GM21360 (cell line): Measurements from ENCODE around the gene RHOT1.
"Not testable (repeated sequence)": the region's sequence is repeated elsewhere in the genome, so short reads cannot be mapped to it uniquely, and the experiment has no call there.

Experiments
- ATAC-seq: cut with Tn5 transposase; IDR thresholded peaks from one replicate; pipeline ENCODE4 v1.9.1; 2021; ENCODE audit warnings: mild to moderate bottlenecking, moderate library complexity; ENCODE audit not compliant: unreplicated experiment

The RHOT1 gene

GRCh38 chr17:32158870-32159585, 16.7 kb downstream of the RHOT1 start:
- ATAC-seq = no peak

GRCh38 chr17:32159586-32160438, 17.5 kb downstream of the RHOT1 start:
- no peak for ATAC-seq

- ATAC-seq = no peak
Measured at GRCh38 chr17:32160526-32160925, 18.2 kb downstream of the RHOT1 start.

GRCh38 chr17:32161029-32161428, 18.7 kb downstream of the RHOT1 start:
- no peak for ATAC-seq

- no peak for ATAC-seq
Measured at GRCh38 chr17:32161506-32162365, 19.4 kb downstream of the RHOT1 start.

GRCh38 chr17:32174889-32175288, 32.6 kb downstream of the RHOT1 start:
- ATAC-seq = no peak

- not testable (repeated sequence) for ATAC-seq
Measured at GRCh38 chr17:32178679-32179078, 36.4 kb downstream of the RHOT1 start.

- not testable (repeated sequence) for ATAC-seq
Measured at GRCh38 chr17:32179103-32179502, 36.8 kb downstream of the RHOT1 start.

GRCh38 chr17:32179526-32179925, 37.2 kb downstream of the RHOT1 start:
- not testable (repeated sequence) for ATAC-seq

GRCh38 chr17:32180262-32180661, 38.0 kb downstream of the RHOT1 start:
- ATAC-seq = not testable (repeated sequence)

- no peak for ATAC-seq
Measured at GRCh38 chr17:32185875-32186274, 43.6 kb downstream of the RHOT1 start.

GRCh38 chr17:32187271-32187670, 45.0 kb downstream of the RHOT1 start:
- no peak for ATAC-seq

GRCh38 chr17:32189343-32189742, 47.0 kb downstream of the RHOT1 start:
- ATAC-seq = no peak

GRCh38 chr17:32191306-32191705, 49.0 kb downstream of the RHOT1 start:
- ATAC-seq = no peak

- no peak for ATAC-seq
Measured at GRCh38 chr17:32192379-32192778, 50.1 kb downstream of the RHOT1 start.

- no peak for ATAC-seq
Measured at GRCh38 chr17:32197987-32198386, 55.7 kb downstream of the RHOT1 start.

GRCh38 chr17:32206861-32207260, 64.6 kb downstream of the RHOT1 start:
- ATAC-seq = no peak

GRCh38 chr17:32208436-32208835, 66.1 kb downstream of the RHOT1 start:
- ATAC-seq = no peak

- no peak for ATAC-seq
Measured at GRCh38 chr17:32209608-32210007, 67.3 kb downstream of the RHOT1 start.

- no peak for ATAC-seq
Measured at GRCh38 chr17:32211671-32212070, 69.4 kb downstream of the RHOT1 start.

GRCh38 chr17:32215696-32216095, 73.4 kb downstream of the RHOT1 start:
- no peak for ATAC-seq
